ENCODE data around the gene DIP2C. TPM values are rescaled to one million over a fixed set of nuclear protein-coding genes. Genes with fewer than 3 reads are reported as not detected.

DIP2C gene
- total and polyA plus RNA-seq, 3 donors from 2014 or later = 14.9 to 43.4 (median 30.1) TPM

- Histone ChIP-seq H3K9me3 (no peaks in the 10 kb centered on the region), H3K36me3 (ENCODE audit: low read depth, missing control alignments) (no peaks in the 10 kb centered on the region), H3K27ac (peak overlapping the region in 1 of 2 donors; percentile 11), H3K27me3 (no peaks in the 10 kb centered on the region), H3K4me3 (no peak overlapping the region), H3K4me1 (peaks cover 5% of the 10 kb centered on the region)
- 86 to 87% methylated on average over 11 to 16 of the region's 16 CpGs for WGBS, 2 donors
- no peak for DNase-seq
- intact Hi-C loops (cut with DNase I; ENCODE audit: low total_unique reads) = no loop called here
- TF ChIP-seq POLR2A (IDR thresholded peaks at IDR 0.05) = no peak
Observed at GRCh38 chr10:491667-492424, 197.6 kb downstream of the DIP2C start.

DNA sequence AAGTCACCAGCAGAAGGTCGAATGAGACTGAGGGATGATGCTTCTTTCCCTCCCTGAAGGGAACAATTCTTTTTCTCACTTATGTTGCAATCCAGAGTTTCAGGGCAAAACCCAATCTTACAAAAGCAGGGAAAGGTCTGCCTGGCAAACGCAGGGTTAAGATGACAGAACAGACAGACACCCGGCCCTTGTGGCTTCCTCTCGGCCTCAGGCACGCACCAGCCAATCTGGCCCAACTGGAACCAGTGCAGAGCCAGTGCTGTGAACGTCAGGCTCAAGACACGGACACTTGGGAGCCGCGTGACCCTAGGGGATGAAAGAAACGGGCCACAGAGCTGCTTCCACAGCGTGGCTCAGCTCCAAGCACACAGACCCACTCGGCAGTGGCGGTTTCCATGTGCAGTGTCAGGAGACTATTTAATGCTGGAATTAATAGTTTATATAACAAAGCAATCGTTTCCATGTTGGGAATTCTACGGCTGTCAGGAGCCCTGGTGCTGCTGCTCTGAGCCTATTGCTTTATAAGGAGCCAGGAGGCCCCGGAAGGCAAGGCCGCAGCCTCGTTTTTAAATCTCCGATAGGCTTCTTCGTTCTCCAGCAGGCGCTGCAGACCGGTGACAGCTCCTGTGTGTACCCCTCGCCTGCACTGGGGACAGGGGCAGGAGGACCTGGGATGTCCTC, 198.4 kb downstream of the DIP2C start:
- H3K4me3 ChIP-seq = no peak overlapping the region
- intact Hi-C loops (cut with DNase I; ENCODE audit: low total_unique reads) = no loop called here
- WGBS, 2 donors = 36 to 50% methylated on average over 23 of the region's 23 CpGs

GRCh38 chr10:490256-490655, 199.2 kb downstream of the DIP2C start:
- no peaks in the 10 kb centered on the region for H3K36me3 ChIP-seq (ENCODE audit: low read depth, missing control alignments)
- intact Hi-C loops (cut with DNase I; ENCODE audit: low total_unique reads) = no loop called here
- H3K4me3 ChIP-seq = no peak overlapping the region
- H3K27me3 ChIP-seq = no peaks in the 10 kb centered on the region
- peak; percentile 55 for DNase-seq
- peaks cover 14% of the 10 kb centered on the region for H3K4me1 ChIP-seq
- no peaks in the 10 kb centered on the region for H3K9me3 ChIP-seq
- 77 to 85% methylated on average over 16 of the region's 16 CpGs for WGBS, 2 donors
- no peak overlapping the region for H3K27ac ChIP-seq
- TF ChIP-seq, protein P1, sequence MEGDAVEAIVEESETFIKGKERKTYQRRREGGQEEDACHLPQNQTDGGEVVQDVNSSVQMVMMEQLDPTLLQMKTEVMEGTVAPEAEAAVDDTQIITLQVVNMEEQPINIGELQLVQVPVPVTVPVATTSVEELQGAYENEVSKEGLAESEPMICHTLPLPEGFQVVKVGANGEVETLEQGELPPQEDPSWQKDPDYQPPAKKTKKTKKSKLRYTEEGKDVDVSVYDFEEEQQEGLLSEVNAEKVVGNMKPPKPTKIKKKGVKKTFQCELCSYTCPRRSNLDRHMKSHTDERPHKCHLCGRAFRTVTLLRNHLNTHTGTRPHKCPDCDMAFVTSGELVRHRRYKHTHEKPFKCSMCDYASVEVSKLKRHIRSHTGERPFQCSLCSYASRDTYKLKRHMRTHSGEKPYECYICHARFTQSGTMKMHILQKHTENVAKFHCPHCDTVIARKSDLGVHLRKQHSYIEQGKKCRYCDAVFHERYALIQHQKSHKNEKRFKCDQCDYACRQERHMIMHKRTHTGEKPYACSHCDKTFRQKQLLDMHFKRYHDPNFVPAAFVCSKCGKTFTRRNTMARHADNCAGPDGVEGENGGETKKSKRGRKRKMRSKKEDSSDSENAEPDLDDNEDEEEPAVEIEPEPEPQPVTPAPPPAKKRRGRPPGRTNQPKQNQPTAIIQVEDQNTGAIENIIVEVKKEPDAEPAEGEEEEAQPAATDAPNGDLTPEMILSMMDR (IDR thresholded peaks at IDR 0.05) = no peak
- no peak for TF ChIP-seq POLR2A (IDR thresholded peaks at IDR 0.05)

More for the DNA sequence above, 198.4 kb downstream of the DIP2C start:
- Histone ChIP-seq H3K9me3 (no peaks in the 10 kb centered on the region), H3K36me3 (ENCODE audit: low read depth, missing control alignments) (no peaks in the 10 kb centered on the region), H3K27ac (peak overlapping the region; percentile 11 to 39), H3K4me1 (peaks cover 8% of the 10 kb centered on the region), H3K27me3 (no peaks in the 10 kb centered on the region)
- no peak for DNase-seq
- TF ChIP-seq, protein P1 (IDR thresholded peaks at IDR 0.05) = no peak
- TF ChIP-seq POLR2A (IDR thresholded peaks at IDR 0.05) = no peak

DNA sequence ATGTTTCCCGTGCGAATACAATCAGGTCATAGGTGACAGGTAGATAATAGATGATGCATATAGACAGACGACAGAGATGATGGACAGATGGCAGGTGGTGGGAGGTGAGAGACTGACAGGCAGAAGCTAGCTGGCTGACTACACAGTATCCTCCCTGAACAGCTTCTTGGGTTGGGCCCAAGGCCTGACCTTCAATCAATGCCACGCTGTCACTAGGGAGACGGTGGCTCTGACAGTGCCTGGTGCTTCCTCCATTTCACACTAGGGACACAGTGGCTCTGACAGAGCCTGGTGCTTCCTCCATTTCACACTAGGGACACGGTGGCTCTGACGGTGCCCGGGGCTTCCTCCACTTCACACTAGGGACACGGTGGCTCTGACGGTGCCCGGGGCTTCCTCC, 200.1 kb downstream of the DIP2C start:
- no peak for DNase-seq
- H3K9me3 ChIP-seq = no peaks in the 10 kb centered on the region
- H3K4me1 ChIP-seq = peaks cover 14% of the 10 kb centered on the region
- intact Hi-C loops (cut with DNase I; ENCODE audit: low total_unique reads) = no loop called here
- TF ChIP-seq POLR2A (IDR thresholded peaks at IDR 0.05) = no peak
- TF ChIP-seq, protein P1 (IDR thresholded peaks at IDR 0.05) = no peak
- no peak overlapping the region for H3K4me3 ChIP-seq
- 82 to 85% methylated on average over 6 to 11 of the region's 11 CpGs for WGBS, 2 donors
- H3K27ac ChIP-seq = no peak overlapping the region
- no peaks in the 10 kb centered on the region for H3K27me3 ChIP-seq
- no peaks in the 10 kb centered on the region for H3K36me3 ChIP-seq (ENCODE audit: low read depth, missing control alignments)

GRCh38 chr10:488933-489215, 200.6 kb downstream of the DIP2C start:
- intact Hi-C loops (cut with DNase I; ENCODE audit: low total_unique reads) = no loop called here

More at GRCh38 chr10:488933-489215, 200.6 kb downstream of the DIP2C start:
- no peaks in the 10 kb centered on the region for H3K27me3 ChIP-seq
- no peak for DNase-seq
- peaks cover 14% of the 10 kb centered on the region for H3K4me1 ChIP-seq
- H3K27ac ChIP-seq = no peak overlapping the region
- 87 to 94% methylated on average over 11 of the region's 11 CpGs for WGBS, 2 donors
- no peaks in the 10 kb centered on the region for H3K9me3 ChIP-seq
- TF ChIP-seq, protein P1 (IDR thresholded peaks at IDR 0.05) = no peak
- TF ChIP-seq POLR2A (IDR thresholded peaks at IDR 0.05) = no peak
- no peak overlapping the region for H3K4me3 ChIP-seq
- H3K36me3 ChIP-seq (ENCODE audit: low read depth, missing control alignments) = no peaks in the 10 kb centered on the region

Data from testis (tissue), 3 donors.